Stimulated activated naive B cell treated with anti-CD40 and anti-IgM and Interleukin-4, amounts not matched to agents 10 μg/mL and 1 μg/mL and 100 μg/mL, for 72 hours (primary cell): ENCODE measurements around the gene SPG11.
"Not testable (repeated sequence)": the region's sequence is repeated elsewhere in the genome, so short reads cannot be mapped to it uniquely, and the experiment has no call there.

Experiments
- ATAC-seq, 2 donors: fragments of 150-1000 bp; cut with Tn5 transposase; replicated peaks; 2 replicates each; pipeline ENCODE4 v1.10.0; 2021; ENCODE audit warnings: moderate library complexity in 1 of 2
- DNase-seq: peaks from one replicate; pipeline ENCODE4 v3.0.0; 2021
- H3K27ac Mint-ChIP-seq: one replicate; pipeline ENCODE4 v1.8.0; 2022; ENCODE audit warnings: mild to moderate bottlenecking, mixed read lengths
- H3K27me3 Mint-ChIP-seq, 2 donors: one replicate each; pipeline ENCODE4 v1.8.0; 2022; ENCODE audit warnings: mixed read lengths in 2 of 2
- H3K36me3 Mint-ChIP-seq, 2 donors: one replicate each; pipeline ENCODE4 v1.8.0; 2022; ENCODE audit warnings: mixed read lengths in 2 of 2, mild to moderate bottlenecking in 1 of 2
- H3K4me1 Mint-ChIP-seq, 2 donors: one replicate each; pipeline ENCODE4 v1.8.0; 2022; ENCODE audit warnings: mixed read lengths in 2 of 2, mild to moderate bottlenecking in 1 of 2
- H3K4me3 Mint-ChIP-seq, 2 donors: one replicate each; pipeline ENCODE4 v1.8.0; 2022; ENCODE audit warnings: mild to moderate bottlenecking in 2 of 2, mixed read lengths in 2 of 2, moderate library complexity in 1 of 2
- H3K9me3 Mint-ChIP-seq, 2 donors: one replicate each; pipeline ENCODE4 v1.8.0; 2022; ENCODE audit warnings: mixed read lengths in 2 of 2, mild to moderate bottlenecking in 1 of 2

Gene SPG11

GRCh38 chr15:44694416-44694815 is 31.0 kb upstream of the SPG11 start:
- H3K27me3 Mint-ChIP-seq: no peaks in the 10 kb centered on the region
- no peaks in the 10 kb centered on the region for H3K9me3 Mint-ChIP-seq
- no peak overlapping the region for H3K4me3 Mint-ChIP-seq
- peaks cover 0 to 3% of the 10 kb centered on the region in 2 donors for H3K4me1 Mint-ChIP-seq
- ATAC-seq (no peak), DNase-seq (no peak)
- no peak overlapping the region for H3K27ac Mint-ChIP-seq
- no peaks in the 10 kb centered on the region for H3K36me3 Mint-ChIP-seq

GRCh38 chr15:44692659-44693058 is 29.2 kb upstream of the SPG11 start:
- DNase-seq (no peak), ATAC-seq (no peak)
- peak overlapping the region; percentile 14 for H3K27ac Mint-ChIP-seq
- no peak overlapping the region for H3K4me3 Mint-ChIP-seq
- H3K9me3 Mint-ChIP-seq: peaks cover 0 to 2% of the 10 kb centered on the region in 2 donors
- H3K36me3 Mint-ChIP-seq: peaks cover 5 to 6% of the 10 kb centered on the region in 2 donors
- H3K4me1 Mint-ChIP-seq: peaks cover 1 to 2% of the 10 kb centered on the region in 2 donors
- H3K27me3 Mint-ChIP-seq: no peaks in the 10 kb centered on the region

GRCh38 chr15:44690245-44690644 is 26.8 kb upstream of the SPG11 start:
- not testable (repeated sequence) for H3K27ac Mint-ChIP-seq, H3K4me3 Mint-ChIP-seq, ATAC-seq, DNase-seq, H3K27me3 Mint-ChIP-seq
- Mint-ChIP-seq H3K4me1 (peaks cover 13 to 24% of the 10 kb centered on the region in 2 donors), H3K9me3 (peaks cover 9 to 10% of the 10 kb centered on the region in 2 donors), H3K36me3 (peaks cover 13 to 22% of the 10 kb centered on the region in 2 donors)

GRCh38 chr15:44689318-44689717 is 25.9 kb upstream of the SPG11 start:
- ATAC-seq, DNase-seq, H3K27me3 Mint-ChIP-seq, H3K4me3 Mint-ChIP-seq, H3K27ac Mint-ChIP-seq: not testable (repeated sequence)
- Mint-ChIP-seq H3K9me3 (peaks cover 11 to 13% of the 10 kb centered on the region in 2 donors), H3K4me1 (peaks cover 16 to 28% of the 10 kb centered on the region in 2 donors), H3K36me3 (peaks cover 16 to 26% of the 10 kb centered on the region in 2 donors)

- Mint-ChIP-seq H3K36me3 (peaks cover 11 to 25% of the 10 kb centered on the region in 2 donors), H3K4me1 (peaks cover 49 to 73% of the 10 kb centered on the region in 2 donors), H3K27ac (peak overlapping the region; percentile 90), H3K4me3 (peak overlapping the region; percentile 51 to 74), H3K9me3 (peaks cover 13 to 14% of the 10 kb centered on the region in 2 donors)
- DNase-seq: peak; percentile 64
- H3K27me3 Mint-ChIP-seq: not testable (repeated sequence)
- ATAC-seq: peak; percentile 67 to 71
Measured at GRCh38 chr15:44682809-44683682, 19.6 kb upstream of the SPG11 start.

- H3K4me1 Mint-ChIP-seq: peaks cover 48 to 76% of the 10 kb centered on the region in 2 donors
- peaks cover 11 to 19% of the 10 kb centered on the region in 2 donors for H3K36me3 Mint-ChIP-seq
- H3K27me3 Mint-ChIP-seq: no peaks in the 10 kb centered on the region
- H3K27ac Mint-ChIP-seq: no peak overlapping the region
- ATAC-seq (peak; percentile 54 to 66), DNase-seq (no peak)
- H3K9me3 Mint-ChIP-seq: peaks cover 10 to 14% of the 10 kb centered on the region in 2 donors
- H3K4me3 Mint-ChIP-seq: peak overlapping the region; percentile 11 to 23
Measured at GRCh38 chr15:44682211-44682610, 18.7 kb upstream of the SPG11 start.

- Mint-ChIP-seq H3K9me3 (peaks cover 0 to 3% of the 10 kb centered on the region in 2 donors), H3K4me1 (peaks cover 47 to 75% of the 10 kb centered on the region in 2 donors), H3K27ac (peak overlapping the region; percentile 88), H3K36me3 (peaks cover 3 to 7% of the 10 kb centered on the region in 2 donors), H3K4me3 (peak overlapping the region; percentile 47 to 79), H3K27me3 (no peaks in the 10 kb centered on the region)
- ATAC-seq (peak; percentile 72 to 76), DNase-seq (peak; percentile 18)
Measured at GRCh38 chr15:44676676-44677075, 13.2 kb upstream of the SPG11 start.

- peak; percentile 20 to 48 for ATAC-seq
- Mint-ChIP-seq H3K4me1 (peaks cover 49 to 76% of the 10 kb centered on the region in 2 donors), H3K9me3 (peaks cover 0 to 3% of the 10 kb centered on the region in 2 donors)
Measured at GRCh38 chr15:44675911-44676310, 12.4 kb upstream of the SPG11 start.

GRCh38 chr15:44673639-44674038 is 10.2 kb upstream of the SPG11 start:
- peaks cover 0 to 3% of the 10 kb centered on the region in 2 donors for H3K9me3 Mint-ChIP-seq
- no peaks in the 10 kb centered on the region for H3K27me3 Mint-ChIP-seq
- H3K4me1 Mint-ChIP-seq: peaks cover 54 to 90% of the 10 kb centered on the region in 2 donors
- ATAC-seq: no peak
- peaks cover 3 to 7% of the 10 kb centered on the region in 2 donors for H3K36me3 Mint-ChIP-seq
- H3K27ac Mint-ChIP-seq: peak overlapping the region; percentile 74
- H3K4me3 Mint-ChIP-seq: no peak overlapping the region
- no peak for DNase-seq

More at GRCh38 chr15:44675911-44676310, 12.4 kb upstream of the SPG11 start:
- Mint-ChIP-seq H3K36me3 (peaks cover 3 to 7% of the 10 kb centered on the region in 2 donors), H3K27me3 (no peaks in the 10 kb centered on the region), H3K27ac (peak overlapping the region; percentile 88), H3K4me3 (peak overlapping the region; percentile 57 to 71)
- DNase-seq: no peak

- H3K27me3 Mint-ChIP-seq: no peaks in the 10 kb centered on the region
- ATAC-seq (peak; percentile 52 to 54), DNase-seq (no peak)
- peak overlapping the region; percentile 42 for H3K27ac Mint-ChIP-seq
- peaks cover 0 to 3% of the 10 kb centered on the region in 2 donors for H3K9me3 Mint-ChIP-seq
- peaks cover 50 to 87% of the 10 kb centered on the region in 2 donors for H3K4me1 Mint-ChIP-seq
- H3K36me3 Mint-ChIP-seq: peaks cover 3% of the 10 kb centered on the region in 2 donors
- H3K4me3 Mint-ChIP-seq: peak overlapping the region in 1 of 2 donors; percentile 18
Measured at GRCh38 chr15:44670087-44670950, 6.9 kb upstream of the SPG11 start.

- Mint-ChIP-seq H3K4me1 (peaks cover 50 to 87% of the 10 kb centered on the region in 2 donors), H3K36me3 (peaks cover 3% of the 10 kb centered on the region in 2 donors), H3K27me3 (no peaks in the 10 kb centered on the region), H3K4me3 (no peak overlapping the region), H3K9me3 (peaks cover 0 to 3% of the 10 kb centered on the region in 2 donors), H3K27ac (peak overlapping the region; percentile 27)
- no peak for ATAC-seq
- DNase-seq: no peak
Measured at GRCh38 chr15:44668921-44669320, 5.5 kb upstream of the SPG11 start.

- Mint-ChIP-seq H3K9me3 (peaks cover 0 to under 1% of the 10 kb centered on the region in 2 donors), H3K4me3 (peak overlapping the region; percentile 67 to 73), H3K36me3 (peaks cover 5 to 6% of the 10 kb centered on the region in 2 donors), H3K27ac (peak overlapping the region; percentile 95), H3K4me1 (peaks cover 43 to 74% of the 10 kb centered on the region in 2 donors), H3K27me3 (no peaks in the 10 kb centered on the region)
- DNase-seq (no peak), ATAC-seq (no peak)
Measured at GRCh38 chr15:44667039-44667360, 3.5 kb upstream of the SPG11 start.

GRCh38 chr15:44666210-44667038 is 3.0 kb upstream of the SPG11 start:
- H3K4me3 Mint-ChIP-seq: peak overlapping the region; percentile 67 to 73
- H3K9me3 Mint-ChIP-seq: no peaks in the 10 kb centered on the region
- no peaks in the 10 kb centered on the region for H3K27me3 Mint-ChIP-seq
- peak overlapping the region; percentile 95 for H3K27ac Mint-ChIP-seq
- peaks cover 5 to 6% of the 10 kb centered on the region in 2 donors for H3K36me3 Mint-ChIP-seq
- DNase-seq: no peak
- ATAC-seq: peak in 1 of 2 donors; percentile 24
- H3K4me1 Mint-ChIP-seq: peaks cover 41 to 73% of the 10 kb centered on the region in 2 donors
